ENCODE results near the gene RCVRN. TPM values are rescaled to one million over a fixed set of nuclear protein-coding genes. Genes with fewer than 3 reads are reported as not detected.

Gene RCVRN
- total RNA-seq, 2 donors from 2014 or later, result 0.24 to 0.37 TPM

DNA sequence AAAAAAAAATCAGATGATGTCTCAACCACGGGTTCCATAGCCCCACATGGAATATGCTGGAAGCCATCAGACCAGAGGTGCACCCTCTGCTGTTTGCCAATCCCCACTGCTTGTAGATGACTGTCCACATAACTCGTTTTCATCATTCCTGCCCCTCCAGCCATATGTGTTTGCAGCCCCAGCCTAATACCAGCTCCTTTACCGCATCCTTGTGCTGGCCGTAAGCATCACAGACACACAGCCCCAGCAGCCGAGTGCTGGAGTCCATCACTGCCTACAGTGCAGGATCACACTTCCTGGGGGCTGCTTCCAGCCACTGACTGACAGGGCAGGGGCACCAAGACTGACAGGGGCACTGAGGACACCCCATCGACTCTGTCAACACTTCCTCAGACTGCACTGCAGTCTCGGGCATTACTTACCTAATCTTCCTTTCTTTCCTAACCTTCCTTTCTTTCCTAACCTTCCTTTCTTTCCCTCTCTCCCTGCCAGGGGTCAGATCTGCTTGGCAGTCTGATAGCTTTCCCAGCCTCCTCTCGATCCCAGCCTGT lies 5.0 kb downstream of the RCVRN start:
- Histone ChIP-seq H3K27me3 (no peaks in the 10 kb centered on the region), H3K36me3 (no peaks in the 10 kb centered on the region), H3K9me3 (no peaks in the 10 kb centered on the region), H3K4me1 (peaks cover 0 to 9% of the 10 kb centered on the region in 2 donors), H3K27ac (no peak overlapping the region), H3K4me3 (no peak overlapping the region)
- no peak for DNase-seq (ENCODE audit: low spot score)
- TF ChIP-seq, protein P1, sequence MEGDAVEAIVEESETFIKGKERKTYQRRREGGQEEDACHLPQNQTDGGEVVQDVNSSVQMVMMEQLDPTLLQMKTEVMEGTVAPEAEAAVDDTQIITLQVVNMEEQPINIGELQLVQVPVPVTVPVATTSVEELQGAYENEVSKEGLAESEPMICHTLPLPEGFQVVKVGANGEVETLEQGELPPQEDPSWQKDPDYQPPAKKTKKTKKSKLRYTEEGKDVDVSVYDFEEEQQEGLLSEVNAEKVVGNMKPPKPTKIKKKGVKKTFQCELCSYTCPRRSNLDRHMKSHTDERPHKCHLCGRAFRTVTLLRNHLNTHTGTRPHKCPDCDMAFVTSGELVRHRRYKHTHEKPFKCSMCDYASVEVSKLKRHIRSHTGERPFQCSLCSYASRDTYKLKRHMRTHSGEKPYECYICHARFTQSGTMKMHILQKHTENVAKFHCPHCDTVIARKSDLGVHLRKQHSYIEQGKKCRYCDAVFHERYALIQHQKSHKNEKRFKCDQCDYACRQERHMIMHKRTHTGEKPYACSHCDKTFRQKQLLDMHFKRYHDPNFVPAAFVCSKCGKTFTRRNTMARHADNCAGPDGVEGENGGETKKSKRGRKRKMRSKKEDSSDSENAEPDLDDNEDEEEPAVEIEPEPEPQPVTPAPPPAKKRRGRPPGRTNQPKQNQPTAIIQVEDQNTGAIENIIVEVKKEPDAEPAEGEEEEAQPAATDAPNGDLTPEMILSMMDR (IDR thresholded peaks at IDR 0.05), result no peak

DNA sequence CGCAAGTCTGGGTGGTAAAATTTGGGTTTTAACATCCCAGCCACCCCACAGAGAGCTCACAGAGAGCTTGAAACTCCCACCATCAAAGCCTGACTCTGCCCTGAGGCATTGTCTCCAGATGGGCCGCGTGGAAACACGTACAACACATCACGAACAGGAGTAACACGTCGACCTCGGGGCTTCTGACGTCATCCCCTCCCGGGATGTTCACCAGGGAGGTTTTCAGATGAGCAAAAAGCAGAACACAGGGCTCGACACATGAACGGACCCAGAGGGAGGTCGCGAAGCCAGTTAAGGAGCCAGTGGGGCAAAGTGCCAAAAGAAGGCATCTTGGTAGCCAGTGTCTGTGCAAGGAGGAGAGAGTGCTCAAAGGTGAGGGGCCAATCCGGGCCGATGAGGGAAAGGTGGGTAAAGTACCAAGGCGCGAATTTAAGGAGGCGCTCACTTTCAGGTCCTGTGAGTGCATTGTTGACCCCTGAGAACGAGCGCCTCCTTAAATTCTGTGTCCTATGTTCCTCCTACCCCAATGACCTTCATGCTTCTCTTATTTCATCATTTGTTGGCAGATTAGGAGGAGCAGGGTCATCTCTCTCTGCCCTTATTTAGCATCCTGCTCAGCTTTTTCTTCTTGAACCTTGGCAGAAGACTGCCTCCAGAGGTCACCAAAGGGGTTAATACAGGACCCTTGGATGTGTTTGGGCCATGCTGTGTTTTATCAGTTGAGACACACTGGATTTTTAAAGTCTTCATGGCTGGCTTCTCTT lies 5.6 kb downstream of the RCVRN start:
- Histone ChIP-seq H3K36me3 (no peaks in the 10 kb centered on the region), H3K4me1 (peaks cover 0 to 9% of the 10 kb centered on the region in 2 donors), H3K9me3 (no peaks in the 10 kb centered on the region), H3K27ac (no peak overlapping the region), H3K27me3 (no peaks in the 10 kb centered on the region), H3K4me3 (no peak overlapping the region)
- no peak for DNase-seq (ENCODE audit: low spot score)
- TF ChIP-seq, protein P1 (IDR thresholded peaks at IDR 0.05), result no peak

DNA sequence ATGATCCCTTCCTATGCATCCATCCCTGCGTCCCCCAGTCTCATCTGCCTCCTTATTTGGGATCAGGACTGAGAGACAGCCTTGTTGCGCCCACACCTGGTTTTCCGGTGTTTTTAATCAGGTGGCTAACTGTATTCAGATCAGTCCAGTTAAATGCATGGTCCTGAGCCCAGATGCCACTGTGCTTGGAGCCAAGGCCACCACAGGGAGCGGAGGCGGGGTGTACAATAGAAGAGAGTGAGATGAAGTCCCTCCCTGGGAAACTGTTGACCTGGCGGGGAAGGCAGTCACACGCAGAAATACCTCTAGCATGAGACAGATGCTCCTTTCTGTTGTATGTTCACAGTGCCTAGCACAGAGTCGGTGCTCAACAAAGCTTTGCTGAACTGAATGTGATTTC lies 6.3 kb downstream of the RCVRN start:
- no peak overlapping the region for H3K27ac ChIP-seq
- TF ChIP-seq, protein P1 (IDR thresholded peaks at IDR 0.05), result no peak
- no peak for DNase-seq (ENCODE audit: low spot score)
- no peaks in the 10 kb centered on the region for H3K27me3 ChIP-seq
- no peaks in the 10 kb centered on the region for H3K9me3 ChIP-seq
- no peaks in the 10 kb centered on the region for H3K36me3 ChIP-seq
- H3K4me1 ChIP-seq, result peaks cover 0 to 9% of the 10 kb centered on the region in 2 donors
- H3K4me3 ChIP-seq, result no peak overlapping the region

DNA sequence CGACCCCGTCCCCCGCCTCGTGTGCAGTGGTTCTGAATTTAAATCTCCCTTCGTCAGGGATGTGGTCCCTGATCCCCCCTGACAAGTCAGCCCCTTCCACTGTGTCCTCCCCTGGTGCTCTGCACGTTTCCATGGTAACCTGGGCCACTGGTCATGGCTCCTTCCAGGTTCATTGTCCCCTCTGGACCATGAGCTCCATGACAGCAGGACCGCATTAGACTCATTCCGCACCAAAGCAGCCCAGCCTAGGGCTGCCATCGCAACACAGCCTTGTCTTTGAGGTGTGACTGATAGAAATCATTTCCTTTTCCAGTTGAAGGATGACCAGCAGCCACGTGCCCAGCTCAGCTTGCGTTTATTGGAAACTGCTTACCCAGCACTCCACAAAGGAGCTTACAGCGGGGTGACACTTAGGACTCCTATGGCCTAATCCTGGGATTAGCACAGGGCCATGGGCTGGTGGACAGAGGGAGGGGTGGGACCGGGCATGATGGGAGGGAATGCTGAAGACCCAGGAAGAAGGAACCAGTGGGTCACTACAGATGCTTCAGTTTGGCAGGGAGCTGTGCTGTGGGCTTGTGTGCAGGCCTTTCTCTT lies 7.6 kb downstream of the RCVRN start:
- H3K4me1 ChIP-seq, result peaks cover 0 to 9% of the 10 kb centered on the region in 2 donors
- no peak overlapping the region for H3K27ac ChIP-seq
- H3K36me3 ChIP-seq, result no peaks in the 10 kb centered on the region
- H3K4me3 ChIP-seq, result no peak overlapping the region
- TF ChIP-seq, protein P1 (IDR thresholded peaks at IDR 0.05), result no peak
- no peaks in the 10 kb centered on the region for H3K9me3 ChIP-seq
- no peaks in the 10 kb centered on the region for H3K27me3 ChIP-seq
- no peak for DNase-seq (ENCODE audit: low spot score)

DNA sequence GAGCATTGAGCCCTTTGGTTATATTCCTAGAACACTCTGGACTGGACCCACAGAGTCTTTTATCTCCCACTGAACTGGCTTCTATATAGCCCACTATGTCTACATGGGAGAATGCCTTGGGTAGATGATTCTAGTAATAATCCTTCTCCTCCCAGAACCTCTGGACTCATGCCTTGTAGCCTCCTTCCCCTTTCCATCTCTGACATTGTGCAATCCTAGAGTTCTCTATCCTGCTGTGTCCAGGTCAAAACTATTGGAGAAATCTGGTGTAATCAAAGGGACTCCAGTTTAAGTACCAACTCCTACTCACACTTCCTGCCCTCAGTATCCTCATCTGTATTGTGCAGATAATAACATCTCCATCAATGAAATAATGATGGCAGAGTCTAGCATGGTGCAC lies 9.1 kb downstream of the RCVRN start:
- Histone ChIP-seq H3K27ac (no peak overlapping the region), H3K27me3 (no peaks in the 10 kb centered on the region), H3K36me3 (no peaks in the 10 kb centered on the region), H3K9me3 (no peaks in the 10 kb centered on the region), H3K4me1 (peaks cover 0 to 9% of the 10 kb centered on the region in 2 donors), H3K4me3 (no peak overlapping the region)
- TF ChIP-seq, protein P1 (IDR thresholded peaks at IDR 0.05), result no peak
- no peak for DNase-seq (ENCODE audit: low spot score)

Data from right atrium auricular region (tissue), 2 donors.